Neuronal stem cell (in vitro differentiated cells): Measurements from ENCODE around the gene MAP3K21.

Experiments
- DNase-seq: peaks from one replicate; pipeline ENCODE4 v3.0.0-alpha.2; 2013; ENCODE audit warnings: low spot score
- H2AFZ ChIP-seq: one replicate; pipeline ENCODE4 v1.6.1; 2013; ENCODE audit warnings: mild to moderate bottlenecking, low read length, inconsistent platforms
- H2AK5ac ChIP-seq: 2 replicates; pipeline ENCODE4 v1.6.1; 2013; ENCODE audit warnings: low read depth, mild to moderate bottlenecking, inconsistent platforms, low read length, moderate library complexity, mixed read lengths
- H2BK120ac ChIP-seq: 2 replicates; pipeline ENCODE4 v1.6.1; 2013; ENCODE audit warnings: low read depth, mild to moderate bottlenecking, inconsistent platforms, low read length, moderate library complexity, mixed read lengths
- H2BK12ac ChIP-seq: one replicate; pipeline ENCODE4 v1.6.1; 2013; ENCODE audit warnings: low read length, inconsistent platforms
- H2BK15ac ChIP-seq: 2 replicates; pipeline ENCODE4 v1.6.1; 2013; ENCODE audit warnings: mild to moderate bottlenecking, low read length, inconsistent platforms, mixed read lengths
- H2BK5ac ChIP-seq: one replicate; pipeline ENCODE4 v1.6.1; 2013; ENCODE audit warnings: inconsistent platforms, mild to moderate bottlenecking, low read length, moderate library complexity
- H3K14ac ChIP-seq: one replicate; pipeline ENCODE4 v1.6.1; 2013; ENCODE audit warnings: low read length, inconsistent platforms
- H3K18ac ChIP-seq: 2 replicates; pipeline ENCODE4 v1.6.1; 2013; ENCODE audit warnings: low read length, inconsistent platforms
- H3K23ac ChIP-seq: 2 replicates; pipeline ENCODE4 v1.6.1; 2013; ENCODE audit warnings: low read depth, mild to moderate bottlenecking, mixed read lengths, low read length, inconsistent platforms; ENCODE audit not compliant: poor library complexity
- H3K27ac ChIP-seq: replicated peaks from 3 replicates; pipeline ENCODE4 v1.5.1; 2013; ENCODE audit warnings: low read length, inconsistent platforms
- H3K27me3 ChIP-seq, 3 experiments: 2 replicates each; pipeline ENCODE4 v1.6.1; 2013; ENCODE audit warnings: low read length in 3 of 3, mild to moderate bottlenecking in 2 of 3, inconsistent platforms in 1 of 3, low read depth in 1 of 3, mixed read lengths in 1 of 3, moderate library complexity in 1 of 3; ENCODE audit not compliant: control insufficient read depth in 3 of 3, insufficient read depth in 3 of 3
- H3K36me3 ChIP-seq, 2 donors: replicated peaks in 1 of 2; 2 replicates each; pipeline ENCODE4 v1.6.1; 2013; ENCODE audit warnings: low read length in 2 of 2; ENCODE audit not compliant: control insufficient read depth in 2 of 2, insufficient read depth in 2 of 2
- H3K4ac ChIP-seq: 2 replicates; pipeline ENCODE4 v1.6.1; 2013; ENCODE audit warnings: inconsistent platforms, mild to moderate bottlenecking, low read length, moderate library complexity
- H3K4me1 ChIP-seq, 2 donors: 1 replicate in 1 of 2; 2 replicates in 1 of 2; pipeline ENCODE4 v1.6.1; 2013; ENCODE audit warnings: low read length in 2 of 2, low read depth in 1 of 2; ENCODE audit not compliant: control insufficient read depth in 2 of 2, insufficient read depth in 1 of 2
- H3K4me2 ChIP-seq: one replicate; pipeline ENCODE4 v1.6.1; 2013; ENCODE audit warnings: mild to moderate bottlenecking, low read length, inconsistent platforms; ENCODE audit not compliant: insufficient read depth, poor library complexity, severe bottlenecking
- H3K4me3 ChIP-seq, 2 donors: 2 replicates each; pipeline ENCODE4 v1.5.1; 2013; ENCODE audit warnings: low read length in 2 of 2, mild to moderate bottlenecking in 2 of 2, inconsistent platforms in 1 of 2, moderate library complexity in 1 of 2
- H3K79me1 ChIP-seq: one replicate; pipeline ENCODE4 v1.6.1; 2013; ENCODE audit warnings: low read depth, mild to moderate bottlenecking, inconsistent platforms, low read length, moderate library complexity
- H3K9ac ChIP-seq: one replicate; pipeline ENCODE4 v1.6.1; 2013; ENCODE audit warnings: mild to moderate bottlenecking, low read depth, low read length, inconsistent platforms; ENCODE audit not compliant: poor library complexity
- H3K9me3 ChIP-seq, 2 donors: replicated peaks in 1 of 2; 2 replicates each; pipeline versions ENCODE3 to v1.6.1; 2013; ENCODE audit warnings: low read length in 2 of 2, mild to moderate bottlenecking in 2 of 2, inconsistent platforms in 1 of 2, low read depth in 1 of 2, mixed read lengths in 1 of 2, moderate library complexity in 1 of 2; ENCODE audit not compliant: control insufficient read depth in 2 of 2, insufficient read depth in 1 of 2
- H4K8ac ChIP-seq: one replicate; pipeline ENCODE4 v1.6.1; 2013; ENCODE audit warnings: low read depth, mild to moderate bottlenecking, inconsistent platforms, low read length, moderate library complexity
- H4K91ac ChIP-seq: one replicate; pipeline ENCODE4 v1.6.1; 2013; ENCODE audit warnings: low read length, low read depth, mild to moderate bottlenecking, inconsistent platforms; ENCODE audit not compliant: poor library complexity
- WGBS, 2 donors: extraction: QIAGEN DNeasy Blood & Tissue Kit; methylation state at CpG; one replicate each; pipeline ENCODE4 v1.1.7; 2013; ENCODE audit warnings: missing lambda C conversion rate in 2 of 2, mixed read lengths in 1 of 2; ENCODE audit not compliant: insufficient read length in 2 of 2, insufficient replicate concordance in 1 of 2; ENCODE audit errors: extremely low coverage in 2 of 2; 5-methylcytosine and 5-hydroxymethylcytosine counted together

The MAP3K21 gene

GRCh38 chr1:233342086-233342485, 14.6 kb downstream of the MAP3K21 start:
- H2BK120ac ChIP-seq: no peak overlapping the region
- DNase-seq: no peak
- no peak overlapping the region for H2AFZ ChIP-seq
- H3K4ac ChIP-seq: no peak overlapping the region
- no peak overlapping the region for H4K8ac ChIP-seq
- no peak overlapping the region for H4K91ac ChIP-seq
- H2AK5ac ChIP-seq: no peak overlapping the region
- H2BK12ac ChIP-seq: no peak overlapping the region
- H3K18ac ChIP-seq: no peak overlapping the region
- no peak overlapping the region for H2BK5ac ChIP-seq
- no peaks in the 10 kb centered on the region for H3K9me3 ChIP-seq
- H3K79me1 ChIP-seq: peaks cover 2% of the 10 kb centered on the region
- H3K4me3 ChIP-seq: no peak overlapping the region
- H3K27me3 ChIP-seq: peaks cover 0 to 14% (median 0%) of the 10 kb centered on the region in 3 experiments
- H3K14ac ChIP-seq: no peak overlapping the region
- H3K9ac ChIP-seq: no peak overlapping the region
- no peak overlapping the region for H3K27ac ChIP-seq
- H3K4me2 ChIP-seq: no peak overlapping the region
- no peak overlapping the region for H3K23ac ChIP-seq
- peaks cover 7 to 10% of the 10 kb centered on the region in 2 donors for H3K4me1 ChIP-seq
- H3K36me3 ChIP-seq: no peaks in the 10 kb centered on the region
- H2BK15ac ChIP-seq: no peak overlapping the region

- no peak overlapping the region for H3K14ac ChIP-seq
- no peak overlapping the region for H4K91ac ChIP-seq
- no peak for DNase-seq
- WGBS, 2 donors: no CpG with 5 or more reads among the region's 1 CpG
- peaks cover 2% of the 10 kb centered on the region for H3K79me1 ChIP-seq
- peaks cover 7 to 10% of the 10 kb centered on the region in 2 donors for H3K4me1 ChIP-seq
- H3K4me3 ChIP-seq: no peak overlapping the region
- no peak overlapping the region for H2BK12ac ChIP-seq
- no peak overlapping the region for H2BK120ac ChIP-seq
- no peak overlapping the region for H3K27ac ChIP-seq
- no peak overlapping the region for H3K23ac ChIP-seq
- H3K9me3 ChIP-seq: no peaks in the 10 kb centered on the region
- H3K18ac ChIP-seq: no peak overlapping the region
- no peak overlapping the region for H4K8ac ChIP-seq
- no peak overlapping the region for H2BK5ac ChIP-seq
- H2AK5ac ChIP-seq: no peak overlapping the region
- H3K9ac ChIP-seq: no peak overlapping the region
- no peaks in the 10 kb centered on the region for H3K36me3 ChIP-seq
- no peak overlapping the region for H3K4me2 ChIP-seq
- no peak overlapping the region for H2BK15ac ChIP-seq
- H3K27me3 ChIP-seq: peaks cover 0 to 7% (median 0%) of the 10 kb centered on the region in 3 experiments
- no peak overlapping the region for H3K4ac ChIP-seq
- H2AFZ ChIP-seq: no peak overlapping the region
Measured at GRCh38 chr1:233343262-233343661, 15.7 kb downstream of the MAP3K21 start.

- no CpG with 5 or more reads among the region's 5 CpGs for WGBS, 2 donors
- Histone ChIP-seq H2AK5ac (no peak overlapping the region), H3K4me1 (no peaks in the 10 kb centered on the region)
Measured at GRCh38 chr1:233347338-233347737, 19.8 kb downstream of the MAP3K21 start.

GRCh38 chr1:233349137-233349536, 21.6 kb downstream of the MAP3K21 start:
- no CpG with 5 or more reads among the region's 5 CpGs for WGBS, 2 donors
- Histone ChIP-seq H3K36me3 (no peaks in the 10 kb centered on the region), H3K27me3 (no peaks in the 10 kb centered on the region), H2BK5ac (no peak overlapping the region), H3K4me2 (no peak overlapping the region), H4K8ac (no peak overlapping the region), H2BK12ac (no peak overlapping the region), H3K9me3 (no peaks in the 10 kb centered on the region), H2BK15ac (no peak overlapping the region), H3K23ac (no peak overlapping the region), H3K4me3 (no peak overlapping the region), H2BK120ac (no peak overlapping the region), H2AFZ (no peak overlapping the region), H3K18ac (no peak overlapping the region), H3K9ac (no peak overlapping the region), H2AK5ac (no peak overlapping the region), H3K4ac (no peak overlapping the region), H3K14ac (no peak overlapping the region), H4K91ac (no peak overlapping the region), H3K4me1 (no peaks in the 10 kb centered on the region), H3K27ac (no peak overlapping the region), H3K79me1 (peaks cover 2% of the 10 kb centered on the region)
- no peak for DNase-seq

More at GRCh38 chr1:233347338-233347737, 19.8 kb downstream of the MAP3K21 start:
- H3K9me3 ChIP-seq: no peaks in the 10 kb centered on the region
- no peaks in the 10 kb centered on the region for H3K27me3 ChIP-seq
- H3K27ac ChIP-seq: no peak overlapping the region
- H2AFZ ChIP-seq: no peak overlapping the region
- H3K4me2 ChIP-seq: no peak overlapping the region
- H3K4me3 ChIP-seq: no peak overlapping the region
- no peak overlapping the region for H3K18ac ChIP-seq
- H4K91ac ChIP-seq: no peak overlapping the region
- H2BK12ac ChIP-seq: no peak overlapping the region
- H4K8ac ChIP-seq: no peak overlapping the region
- H3K79me1 ChIP-seq: peaks cover 2% of the 10 kb centered on the region
- no peaks in the 10 kb centered on the region for H3K36me3 ChIP-seq
- H3K9ac ChIP-seq: no peak overlapping the region
- no peak overlapping the region for H2BK120ac ChIP-seq
- H3K14ac ChIP-seq: no peak overlapping the region
- H3K23ac ChIP-seq: no peak overlapping the region
- DNase-seq: no peak
- no peak overlapping the region for H2BK5ac ChIP-seq
- H2BK15ac ChIP-seq: no peak overlapping the region
- H3K4ac ChIP-seq: no peak overlapping the region
